Nephron progenitor cell (in vitro differentiated cells): ENCODE results near the gene NOS1AP.

Source experiments
- DNase-seq: peaks from one replicate; pipeline ENCODE4 v3.0.0; 2021
- H3K27ac Mint-ChIP-seq: 2 replicates; pipeline ENCODE4 v1.8.0; 2021; ENCODE audit warnings: mild to moderate bottlenecking, moderate library complexity, mixed read lengths
- H3K27me3 Mint-ChIP-seq: 2 replicates; pipeline ENCODE4 v1.8.0; 2021; ENCODE audit warnings: mild to moderate bottlenecking, low read depth, mixed read lengths; ENCODE audit not compliant: poor library complexity
- H3K36me3 Mint-ChIP-seq: 2 replicates; pipeline ENCODE4 v1.8.0; 2021; ENCODE audit warnings: low read depth, mixed read lengths
- H3K4me1 Mint-ChIP-seq: 2 replicates; pipeline ENCODE4 v1.8.0; 2021; ENCODE audit warnings: mixed read lengths
- H3K4me3 Mint-ChIP-seq: 2 replicates; pipeline ENCODE4 v1.8.0; 2021; ENCODE audit warnings: mild to moderate bottlenecking, moderate library complexity, mixed read lengths
- H3K9me3 Mint-ChIP-seq: 2 replicates; pipeline ENCODE4 v1.8.0; 2021; ENCODE audit warnings: mild to moderate bottlenecking, moderate library complexity, mixed read lengths
- TF ChIP-seq, protein P1 (sequence below): fragments of 200-600 bp; sonication (generic); IDR thresholded peaks from 2 replicates; pipeline ENCODE4 v1.5.0; 2021; ENCODE audit warnings: antibody characterized with exemption

The NOS1AP gene

DNA sequence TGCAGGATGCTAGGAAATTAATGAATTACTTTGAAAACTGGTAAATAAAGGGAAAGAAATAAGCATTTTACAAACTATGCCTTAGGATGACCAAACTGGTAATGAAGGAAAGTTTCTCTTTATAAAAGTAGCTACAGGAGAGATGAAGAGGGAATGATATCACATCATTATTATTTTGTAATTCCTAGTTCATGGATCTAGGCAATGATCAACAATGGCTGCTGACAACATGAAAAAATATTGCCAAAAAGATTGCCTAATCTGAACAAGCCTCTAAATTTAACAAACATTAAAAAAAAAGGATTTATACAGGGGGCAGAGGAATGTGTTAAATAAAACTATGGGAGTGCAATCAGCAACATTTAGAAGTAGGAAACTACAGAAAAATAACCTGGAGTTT is 38.9 kb downstream of the NOS1AP start:
- H3K9me3 Mint-ChIP-seq, result peaks cover 26% of the 10 kb centered on the region
- peaks cover 3% of the 10 kb centered on the region for H3K27me3 Mint-ChIP-seq
- H3K27ac Mint-ChIP-seq, result no peak overlapping the region
- peaks cover 15% of the 10 kb centered on the region for H3K36me3 Mint-ChIP-seq
- no peak for DNase-seq
- no peak overlapping the region for H3K4me3 Mint-ChIP-seq
- TF ChIP-seq, protein P1, sequence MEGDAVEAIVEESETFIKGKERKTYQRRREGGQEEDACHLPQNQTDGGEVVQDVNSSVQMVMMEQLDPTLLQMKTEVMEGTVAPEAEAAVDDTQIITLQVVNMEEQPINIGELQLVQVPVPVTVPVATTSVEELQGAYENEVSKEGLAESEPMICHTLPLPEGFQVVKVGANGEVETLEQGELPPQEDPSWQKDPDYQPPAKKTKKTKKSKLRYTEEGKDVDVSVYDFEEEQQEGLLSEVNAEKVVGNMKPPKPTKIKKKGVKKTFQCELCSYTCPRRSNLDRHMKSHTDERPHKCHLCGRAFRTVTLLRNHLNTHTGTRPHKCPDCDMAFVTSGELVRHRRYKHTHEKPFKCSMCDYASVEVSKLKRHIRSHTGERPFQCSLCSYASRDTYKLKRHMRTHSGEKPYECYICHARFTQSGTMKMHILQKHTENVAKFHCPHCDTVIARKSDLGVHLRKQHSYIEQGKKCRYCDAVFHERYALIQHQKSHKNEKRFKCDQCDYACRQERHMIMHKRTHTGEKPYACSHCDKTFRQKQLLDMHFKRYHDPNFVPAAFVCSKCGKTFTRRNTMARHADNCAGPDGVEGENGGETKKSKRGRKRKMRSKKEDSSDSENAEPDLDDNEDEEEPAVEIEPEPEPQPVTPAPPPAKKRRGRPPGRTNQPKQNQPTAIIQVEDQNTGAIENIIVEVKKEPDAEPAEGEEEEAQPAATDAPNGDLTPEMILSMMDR, result no peak
- no peaks in the 10 kb centered on the region for H3K4me1 Mint-ChIP-seq

DNA sequence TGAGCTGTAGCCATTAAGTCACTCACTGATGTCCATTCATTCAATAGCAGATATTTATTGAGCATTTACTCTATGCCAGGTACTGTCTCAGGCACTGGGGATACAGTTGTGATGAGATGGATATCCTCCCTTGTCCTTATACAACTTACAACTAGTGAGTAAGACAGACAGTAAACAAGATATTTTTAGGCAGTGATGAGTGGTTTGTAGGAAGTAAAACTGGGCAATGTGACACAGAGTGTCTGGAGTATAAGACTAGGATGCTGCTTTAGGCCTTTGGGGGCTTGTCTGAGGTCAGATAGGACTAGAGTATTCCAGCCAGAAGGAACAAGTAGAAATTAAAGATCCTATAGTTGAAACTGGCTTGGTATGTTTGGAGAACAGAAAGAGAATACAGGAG is 41.4 kb downstream of the NOS1AP start:
- no peak overlapping the region for H3K27ac Mint-ChIP-seq
- TF ChIP-seq, protein P1, result no peak
- H3K27me3 Mint-ChIP-seq, result peaks cover 3% of the 10 kb centered on the region
- peaks cover 10% of the 10 kb centered on the region for H3K9me3 Mint-ChIP-seq
- no peak overlapping the region for H3K4me3 Mint-ChIP-seq
- no peak for DNase-seq
- H3K4me1 Mint-ChIP-seq, result no peaks in the 10 kb centered on the region
- H3K36me3 Mint-ChIP-seq, result peaks cover 4% of the 10 kb centered on the region

DNA sequence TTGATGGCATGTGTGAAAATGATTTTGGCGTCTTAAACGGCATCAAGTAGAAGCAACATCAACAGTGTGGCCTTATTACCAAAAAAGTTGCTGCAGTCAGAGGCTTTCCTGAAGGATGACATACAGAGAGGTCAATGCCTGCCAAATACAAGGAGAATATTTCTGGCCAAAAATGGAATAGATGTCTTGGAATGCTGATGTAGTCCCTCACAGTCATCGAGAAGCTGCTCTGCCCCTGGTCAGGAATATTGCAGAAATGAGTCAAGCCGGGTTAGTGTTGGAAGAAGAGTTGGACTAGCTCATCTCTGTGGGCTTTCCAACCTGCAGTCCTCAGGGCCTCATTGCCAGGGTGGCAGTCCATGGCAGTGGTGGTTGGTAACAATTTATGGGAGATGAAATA is 42.1 kb downstream of the NOS1AP start:
- Mint-ChIP-seq H3K4me1 (no peaks in the 10 kb centered on the region), H3K27me3 (peaks cover 3% of the 10 kb centered on the region), H3K9me3 (peaks cover 10% of the 10 kb centered on the region), H3K4me3 (no peak overlapping the region), H3K27ac (no peak overlapping the region), H3K36me3 (peaks cover 4% of the 10 kb centered on the region)
- TF ChIP-seq, protein P1, result no peak
- DNase-seq, result no peak

DNA sequence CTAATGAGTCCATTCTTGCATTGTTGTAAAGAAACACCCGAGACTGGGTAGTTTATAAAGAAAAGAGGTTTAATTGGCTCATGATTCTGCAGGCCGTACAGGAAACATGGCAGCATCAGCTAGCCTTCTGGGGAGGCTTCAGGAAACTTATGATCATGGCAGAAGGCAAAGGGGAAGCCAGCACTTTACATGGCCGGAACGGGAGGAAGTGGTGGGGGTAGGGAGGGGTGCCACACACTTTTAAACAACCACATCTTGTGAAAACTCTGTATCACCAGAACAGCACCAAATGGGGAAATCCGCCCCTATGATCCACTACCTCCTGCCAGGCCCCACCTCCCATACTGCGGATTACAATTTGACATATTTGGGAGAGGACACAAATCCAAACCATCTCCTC is 43.9 kb downstream of the NOS1AP start:
- H3K27me3 Mint-ChIP-seq, result no peaks in the 10 kb centered on the region
- H3K4me1 Mint-ChIP-seq, result no peaks in the 10 kb centered on the region
- H3K27ac Mint-ChIP-seq, result no peak overlapping the region
- DNase-seq, result no peak
- TF ChIP-seq, protein P1, result no peak
- peaks cover 4% of the 10 kb centered on the region for H3K36me3 Mint-ChIP-seq
- H3K9me3 Mint-ChIP-seq, result peaks cover 5% of the 10 kb centered on the region
- H3K4me3 Mint-ChIP-seq, result no peak overlapping the region

DNA sequence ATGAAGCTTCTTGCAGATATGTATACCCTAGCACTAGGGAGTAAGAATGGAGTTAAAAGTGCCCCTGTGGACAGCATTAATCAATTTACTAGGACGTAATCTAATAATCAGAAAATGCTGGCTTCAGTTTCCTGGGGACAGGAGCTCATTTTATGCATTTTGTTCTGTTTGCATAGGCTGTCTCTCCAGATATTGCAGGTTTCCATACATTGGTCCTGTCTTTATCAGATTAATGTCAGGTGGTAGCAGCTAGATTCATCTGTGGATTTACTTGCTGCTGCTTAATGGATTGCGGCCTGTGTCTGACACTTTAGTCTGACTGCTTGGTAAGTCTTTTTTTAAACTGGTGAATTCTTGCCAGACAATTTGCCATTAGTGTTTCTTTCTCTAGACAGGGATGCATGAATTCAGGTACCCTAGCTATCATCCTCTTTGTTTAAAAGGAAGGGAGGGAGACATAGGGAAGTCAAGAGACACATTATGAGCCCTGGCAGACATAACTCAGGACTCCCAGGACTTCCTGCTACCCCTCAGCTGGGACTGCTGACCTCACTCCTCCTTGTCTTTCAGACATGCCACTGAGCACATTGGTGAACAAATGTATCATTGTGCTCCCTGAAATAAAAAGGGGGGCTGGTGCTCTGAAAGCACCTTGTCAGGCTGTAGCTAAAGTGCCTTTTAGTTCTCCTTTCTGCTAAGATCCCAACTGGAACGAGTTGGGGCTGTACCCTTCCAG is 47.7 kb downstream of the NOS1AP start:
- no peaks in the 10 kb centered on the region for H3K4me1 Mint-ChIP-seq
- H3K4me3 Mint-ChIP-seq, result no peak overlapping the region
- H3K27me3 Mint-ChIP-seq, result no peaks in the 10 kb centered on the region
- DNase-seq, result no peak
- TF ChIP-seq, protein P1, result no peak
- H3K27ac Mint-ChIP-seq, result no peak overlapping the region
- H3K9me3 Mint-ChIP-seq, result no peaks in the 10 kb centered on the region
- H3K36me3 Mint-ChIP-seq, result no peaks in the 10 kb centered on the region

DNA sequence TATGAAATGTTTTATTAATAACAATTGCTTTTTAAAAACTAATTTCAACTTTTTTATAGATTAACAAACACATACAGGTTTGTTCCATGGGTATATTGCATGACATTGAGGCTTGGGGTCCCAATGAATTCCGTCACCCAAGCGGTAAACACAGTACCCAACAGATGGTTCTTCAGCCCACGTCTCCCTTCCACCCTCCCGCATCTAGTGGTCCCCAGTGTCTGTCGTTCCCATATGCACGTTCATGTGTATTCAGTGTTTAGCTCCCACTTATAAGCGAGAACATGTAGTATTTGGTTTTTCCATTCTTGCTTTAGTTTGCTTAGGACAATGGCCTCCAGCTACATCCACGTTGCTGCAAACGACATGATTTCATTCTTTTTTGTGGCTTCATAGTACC is 48.6 kb downstream of the NOS1AP start:
- no peaks in the 10 kb centered on the region for H3K4me1 Mint-ChIP-seq
- no peaks in the 10 kb centered on the region for H3K9me3 Mint-ChIP-seq
- no peak for DNase-seq
- no peak overlapping the region for H3K27ac Mint-ChIP-seq
- H3K27me3 Mint-ChIP-seq, result no peaks in the 10 kb centered on the region
- H3K4me3 Mint-ChIP-seq, result no peak overlapping the region
- no peaks in the 10 kb centered on the region for H3K36me3 Mint-ChIP-seq
- TF ChIP-seq, protein P1, result no peak
